Astrocyte (in vitro differentiated cells and primary cell): ENCODE results near the gene SIRT5.

Source experiments
- EZH2 ChIP-seq: IDR thresholded peaks from 2 replicates; pipeline ENCODE4 v1.6.1; 2012; ENCODE audit warnings: mild to moderate bottlenecking, low read length, inconsistent platforms; ENCODE audit not compliant: insufficient read depth
- TF ChIP-seq, protein P1 (sequence below): IDR thresholded peaks from 2 replicates; pipeline ENCODE4 v1.5.1; 2011; ENCODE audit warnings: low read depth, mild to moderate bottlenecking, inconsistent platforms, low read length, moderate library complexity; ENCODE audit not compliant: insufficient read depth

DNA sequence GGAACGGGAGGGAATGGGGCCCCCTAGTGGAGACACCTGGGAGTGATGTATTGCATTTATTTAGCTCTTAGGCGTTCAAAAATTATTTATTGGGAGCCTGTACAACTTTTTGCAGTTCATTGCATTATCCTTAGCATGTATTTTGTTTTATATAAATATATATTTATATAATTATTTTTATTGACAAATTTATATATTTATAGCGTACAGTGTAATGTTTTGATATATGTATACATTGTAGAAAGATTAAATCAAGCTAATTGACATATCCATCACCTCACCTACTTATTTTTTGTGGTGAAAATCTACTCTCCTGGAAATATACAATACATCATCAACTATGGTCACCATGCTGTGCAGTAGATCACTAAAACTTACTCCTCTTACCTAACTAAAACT is 975 bp downstream of the SIRT5 start:
- TF ChIP-seq, protein P1, sequence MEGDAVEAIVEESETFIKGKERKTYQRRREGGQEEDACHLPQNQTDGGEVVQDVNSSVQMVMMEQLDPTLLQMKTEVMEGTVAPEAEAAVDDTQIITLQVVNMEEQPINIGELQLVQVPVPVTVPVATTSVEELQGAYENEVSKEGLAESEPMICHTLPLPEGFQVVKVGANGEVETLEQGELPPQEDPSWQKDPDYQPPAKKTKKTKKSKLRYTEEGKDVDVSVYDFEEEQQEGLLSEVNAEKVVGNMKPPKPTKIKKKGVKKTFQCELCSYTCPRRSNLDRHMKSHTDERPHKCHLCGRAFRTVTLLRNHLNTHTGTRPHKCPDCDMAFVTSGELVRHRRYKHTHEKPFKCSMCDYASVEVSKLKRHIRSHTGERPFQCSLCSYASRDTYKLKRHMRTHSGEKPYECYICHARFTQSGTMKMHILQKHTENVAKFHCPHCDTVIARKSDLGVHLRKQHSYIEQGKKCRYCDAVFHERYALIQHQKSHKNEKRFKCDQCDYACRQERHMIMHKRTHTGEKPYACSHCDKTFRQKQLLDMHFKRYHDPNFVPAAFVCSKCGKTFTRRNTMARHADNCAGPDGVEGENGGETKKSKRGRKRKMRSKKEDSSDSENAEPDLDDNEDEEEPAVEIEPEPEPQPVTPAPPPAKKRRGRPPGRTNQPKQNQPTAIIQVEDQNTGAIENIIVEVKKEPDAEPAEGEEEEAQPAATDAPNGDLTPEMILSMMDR, result peak; percentile 71
- no peak for TF ChIP-seq EZH2
